ENCODE results near the gene PARVB.

DNA sequence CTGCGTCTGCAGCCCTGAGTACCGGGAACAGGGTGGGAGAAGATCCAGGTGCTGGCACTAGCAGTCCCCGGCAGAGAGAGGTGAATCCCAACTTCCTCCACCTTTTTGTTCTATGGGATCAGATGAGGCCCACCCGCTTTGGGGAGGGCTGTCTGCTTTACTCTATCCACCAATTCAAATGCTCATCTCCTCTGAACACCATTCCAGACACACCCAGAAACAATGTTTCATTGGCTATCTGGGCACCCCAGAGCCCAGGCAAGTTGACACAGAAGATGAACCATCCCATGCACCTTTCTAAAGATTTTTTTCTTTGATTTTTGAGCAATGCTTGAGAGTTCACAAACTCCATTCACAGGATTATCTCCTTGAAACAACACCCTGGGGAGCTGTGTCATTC, 78.0 kb downstream of the PARVB start:
- TF ChIP-seq, protein P1, sequence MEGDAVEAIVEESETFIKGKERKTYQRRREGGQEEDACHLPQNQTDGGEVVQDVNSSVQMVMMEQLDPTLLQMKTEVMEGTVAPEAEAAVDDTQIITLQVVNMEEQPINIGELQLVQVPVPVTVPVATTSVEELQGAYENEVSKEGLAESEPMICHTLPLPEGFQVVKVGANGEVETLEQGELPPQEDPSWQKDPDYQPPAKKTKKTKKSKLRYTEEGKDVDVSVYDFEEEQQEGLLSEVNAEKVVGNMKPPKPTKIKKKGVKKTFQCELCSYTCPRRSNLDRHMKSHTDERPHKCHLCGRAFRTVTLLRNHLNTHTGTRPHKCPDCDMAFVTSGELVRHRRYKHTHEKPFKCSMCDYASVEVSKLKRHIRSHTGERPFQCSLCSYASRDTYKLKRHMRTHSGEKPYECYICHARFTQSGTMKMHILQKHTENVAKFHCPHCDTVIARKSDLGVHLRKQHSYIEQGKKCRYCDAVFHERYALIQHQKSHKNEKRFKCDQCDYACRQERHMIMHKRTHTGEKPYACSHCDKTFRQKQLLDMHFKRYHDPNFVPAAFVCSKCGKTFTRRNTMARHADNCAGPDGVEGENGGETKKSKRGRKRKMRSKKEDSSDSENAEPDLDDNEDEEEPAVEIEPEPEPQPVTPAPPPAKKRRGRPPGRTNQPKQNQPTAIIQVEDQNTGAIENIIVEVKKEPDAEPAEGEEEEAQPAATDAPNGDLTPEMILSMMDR (IDR thresholded peaks at IDR 0.05) = no peak
- TF ChIP-seq POLR2A (IDR thresholded peaks at IDR 0.05) = no peak

All from uterus (tissue), 2 donors.